PFSK-1 (cell line): ENCODE data around the gene IAH1.

ENCODE experiments used
- FOXP2 ChIP-seq: optimal IDR thresholded peaks from 2 replicates; pipeline ENCODE3; 2011; ENCODE audit warnings: borderline replicate concordance, control low read depth, inconsistent platforms; ENCODE audit not compliant: insufficient read depth; ENCODE audit errors: extremely low read length, extremely low read depth
- POLR2AphosphoS5 ChIP-seq: IDR thresholded peaks from 2 replicates; pipeline ENCODE4 v1.6.1; 2012; ENCODE audit warnings: low read depth, mild to moderate bottlenecking, control low read depth, low read length, moderate library complexity
- REST ChIP-seq, 2 experiments: IDR thresholded peaks; 2 replicates each; pipeline versions ENCODE4 v1.6.1 to v1.8.0; 2011 to 2012; ENCODE audit warnings: low read depth in 2 of 2, low read length in 2 of 2, control low read depth in 1 of 2, inconsistent platforms in 1 of 2, mild to moderate bottlenecking in 1 of 2, moderate library complexity in 1 of 2; ENCODE audit not compliant: insufficient read depth in 1 of 2
- SIN3A ChIP-seq: IDR thresholded peaks from 2 replicates; pipeline ENCODE4 v1.6.1; 2012; ENCODE audit warnings: mild to moderate bottlenecking, low read length, moderate library complexity, borderline replicate concordance; ENCODE audit not compliant: insufficient read depth
- TAF1 ChIP-seq: IDR thresholded peaks from 2 replicates; pipeline ENCODE4 v1.6.1; 2012; ENCODE audit warnings: low read length, control low read depth, borderline replicate concordance; ENCODE audit not compliant: insufficient read depth

Gene IAH1

GRCh38 chr2:9451231-9451630, 23.1 kb upstream of the IAH1 start:
- TF ChIP-seq SIN3A (no peak), TAF1 (no peak), FOXP2 (no peak), POLR2AphosphoS5 (no peak), REST (IDR thresholded peaks at IDR 0.05; ENCODE audit: insufficient read depth in 1 of 2, low read depth in 2 of 2, low read length in 2 of 2) (no peak)

- TF ChIP-seq POLR2AphosphoS5 = no peak
- no peak for TF ChIP-seq TAF1
- TF ChIP-seq FOXP2 = no peak
- TF ChIP-seq REST (IDR thresholded peaks at IDR 0.05; ENCODE audit: insufficient read depth in 1 of 2, low read depth in 2 of 2, low read length in 2 of 2) = no peak
- TF ChIP-seq SIN3A = no peak
Observed at GRCh38 chr2:9460441-9461017, 13.8 kb upstream of the IAH1 start.

- TF ChIP-seq SIN3A (no peak), REST (IDR thresholded peaks at IDR 0.05; ENCODE audit: insufficient read depth in 1 of 2, low read depth in 2 of 2, low read length in 2 of 2) (no peak), FOXP2 (no peak), TAF1 (no peak), POLR2AphosphoS5 (no peak)
Observed at GRCh38 chr2:9461079-9461478, 13.3 kb upstream of the IAH1 start.

- TF ChIP-seq FOXP2 (no peak), REST (IDR thresholded peaks at IDR 0.05; ENCODE audit: insufficient read depth in 1 of 2, low read depth in 2 of 2, low read length in 2 of 2) (no peak), SIN3A (no peak), TAF1 (no peak), POLR2AphosphoS5 (no peak)
Observed at GRCh38 chr2:9462313-9462712, 12.0 kb upstream of the IAH1 start.
